HEK293 (cell line): ENCODE results near the gene OR2G3.

Source experiments
- CTCF ChIP-seq: fragments of 450-650 bp; formaldehyde crosslinking; IDR thresholded peaks from 2 replicates; pipeline ENCODE4 v1.5.1; 2016; ENCODE audit warnings: missing biosample characterization, missing genetic modification characterization
- YY1 ChIP-seq: fragments of 450-650 bp; formaldehyde crosslinking; IDR thresholded peaks from 2 replicates; pipeline ENCODE4 v1.5.1; 2018; ENCODE audit warnings: missing biosample characterization, missing genetic modification characterization
- ZBTB21 ChIP-seq: fragments of 450-650 bp; formaldehyde crosslinking; IDR thresholded peaks from 2 replicates; pipeline ENCODE4 v1.5.1; 2017; ENCODE audit warnings: missing biosample characterization, missing genetic modification characterization
- ZBTB8A ChIP-seq: fragments of 450-650 bp; formaldehyde crosslinking; IDR thresholded peaks from 2 replicates; pipeline ENCODE4 v1.5.1; 2016; ENCODE audit warnings: missing biosample characterization, missing genetic modification characterization
- TF ChIP-seq, protein P1 (sequence below): fragments of 450-650 bp; formaldehyde crosslinking; IDR thresholded peaks from 2 replicates; pipeline ENCODE4 v1.5.1; 2016; ENCODE audit warnings: missing biosample characterization, missing genetic modification characterization

GRCh38 chr1:247646867-247647266, 41.5 kb downstream of the OR2G3 start:
- no peak for TF ChIP-seq CTCF (tag by site-specific recombination)
- no peak for TF ChIP-seq ZBTB8A
- TF ChIP-seq ZBTB21 (tag by site-specific recombination) = no peak
- TF ChIP-seq, protein P1, sequence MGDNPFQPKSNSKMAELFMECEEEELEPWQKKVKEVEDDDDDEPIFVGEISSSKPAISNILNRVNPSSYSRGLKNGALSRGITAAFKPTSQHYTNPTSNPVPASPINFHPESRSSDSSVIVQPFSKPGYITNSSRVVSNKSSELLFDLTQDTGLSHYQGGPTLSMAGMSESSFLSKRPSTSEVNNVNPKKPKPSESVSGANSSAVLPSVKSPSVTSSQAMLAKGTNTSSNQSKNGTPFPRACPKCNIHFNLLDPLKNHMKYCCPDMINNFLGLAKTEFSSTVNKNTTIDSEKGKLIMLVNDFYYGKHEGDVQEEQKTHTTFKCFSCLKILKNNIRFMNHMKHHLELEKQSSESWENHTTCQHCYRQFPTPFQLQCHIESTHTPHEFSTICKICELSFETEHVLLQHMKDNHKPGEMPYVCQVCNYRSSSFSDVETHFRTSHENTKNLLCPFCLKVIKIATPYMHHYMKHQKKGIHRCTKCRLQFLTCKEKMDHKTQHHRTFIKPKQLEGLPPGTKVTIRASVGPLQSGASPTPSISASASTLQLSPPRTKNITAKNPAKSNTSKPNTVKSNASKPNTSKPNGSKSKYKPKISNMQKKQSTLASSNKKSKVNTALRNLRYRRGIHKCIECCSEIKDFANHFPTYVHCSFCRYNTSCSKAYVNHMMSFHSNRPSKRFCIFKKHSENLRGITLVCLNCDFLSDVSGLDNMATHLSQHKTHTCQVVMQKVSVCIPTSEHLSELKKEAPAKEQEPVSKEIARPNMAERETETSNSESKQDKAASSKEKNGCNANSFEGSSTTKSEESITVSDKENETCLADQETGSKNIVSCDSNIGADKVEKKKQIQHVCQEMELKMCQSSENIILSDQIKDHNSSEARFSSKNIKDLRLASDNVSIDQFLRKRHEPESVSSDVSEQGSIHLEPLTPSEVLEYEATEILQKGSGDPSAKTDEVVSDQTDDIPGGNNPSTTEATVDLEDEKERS (tag by site-specific recombination) = no peak
- no peak for TF ChIP-seq YY1
